H1 (cell line): Measurements from ENCODE around the gene GALNT17. TPM values are rescaled to one million over a fixed set of nuclear protein-coding genes. Genes with fewer than 3 reads are reported as not detected.
"Not testable (repeated sequence)": the region's sequence is repeated elsewhere in the genome, so short reads cannot be mapped to it uniquely, and the experiment has no call there.

Experiments used
- CTCF ChIA-PET: fragments of 300-600 bp; sonication (Branson Sonifier 250); formaldehyde crosslinking; loops from one replicate; lab custom pipeline; 2021; ENCODE audit not compliant: partially characterized antibody; lab: Charles Lee
- POLR2A ChIA-PET: fragments of 300-600 bp; sonication (Branson Sonifier 250); formaldehyde crosslinking; loops from one replicate; lab custom pipeline; 2021; ENCODE audit warnings: inconsistent platforms; ENCODE audit not compliant: partially characterized antibody; lab: Charles Lee
- DNase-seq, 2 experiments: peaks; one replicate each; pipeline versions ENCODE4 v3.0.0 to v3.0.0-alpha.2; 2010 to 2022; ENCODE audit warnings: low spot score in 2 of 2, low read depth in 1 of 2, mixed read lengths in 1 of 2
- FAIRE-seq: peaks from 2 replicates; lab custom pipeline; 2011; peaks lifted over from hg19 to GRCh38; lab: Jason Lieb, UNC
- H2AFZ ChIP-seq: 2 replicates; pipeline ENCODE4 v1.8.1; 2012; ENCODE audit warnings: low read length, inconsistent platforms
- H2AK5ac ChIP-seq: 2 replicates; pipeline ENCODE4 v1.6.1; 2013; ENCODE audit warnings: low read depth, low read length
- H2BK120ac ChIP-seq: replicated peaks from 2 replicates; pipeline ENCODE3; 2013; ENCODE audit warnings: low read depth, low read length, inconsistent platforms
- H2BK12ac ChIP-seq: 2 replicates; pipeline ENCODE4 v1.6.1; 2013; ENCODE audit warnings: low read depth, low read length
- H2BK15ac ChIP-seq: 2 replicates; pipeline ENCODE4 v1.6.1; 2013; ENCODE audit warnings: low read length
- H2BK20ac ChIP-seq: 2 replicates; pipeline ENCODE4 v1.6.1; 2013; ENCODE audit warnings: low read length
- H2BK5ac ChIP-seq: 2 replicates; pipeline ENCODE4 v1.6.1; 2013; ENCODE audit warnings: low read depth, low read length
- H3K14ac ChIP-seq: 2 replicates; pipeline ENCODE4 v1.6.1; 2013; ENCODE audit warnings: inconsistent platforms; ENCODE audit not compliant: insufficient read length
- H3K18ac ChIP-seq: 2 replicates; pipeline ENCODE4 v1.6.1; 2013; ENCODE audit warnings: low read length; ENCODE audit errors: extremely low read depth
- H3K23ac ChIP-seq: 2 replicates; pipeline ENCODE4 v1.6.1; 2013; ENCODE audit warnings: inconsistent platforms; ENCODE audit not compliant: insufficient read length
- H3K23me2 ChIP-seq: 2 replicates; pipeline ENCODE4 v1.6.1; 2013; ENCODE audit warnings: low read depth, low read length
- H3K27ac ChIP-seq: 2 replicates; pipeline ENCODE4 v1.6.1; 2011; ENCODE audit warnings: low read depth, low read length, inconsistent platforms
- H3K27me3 ChIP-seq, 4 experiments: replicated peaks in 1 of 4; 1 replicate in 1 of 4; 2 replicates in 3 of 4; pipeline versions ENCODE4 v1.6.1 to v1.8.1; 2011 to 2013; ENCODE audit warnings: low read length in 3 of 4, mild to moderate bottlenecking in 3 of 4, inconsistent platforms in 2 of 4, mixed read lengths in 2 of 4, moderate library complexity in 1 of 4; ENCODE audit not compliant: control insufficient read depth in 3 of 4, insufficient read depth in 3 of 4; ENCODE audit errors: extremely low read depth in 1 of 4
- H3K36me3 ChIP-seq, 4 experiments: 2 replicates each; pipeline versions ENCODE4 v1.6.1 to v1.8.1; 2011 to 2013; ENCODE audit warnings: mild to moderate bottlenecking in 4 of 4, low read length in 3 of 4, moderate library complexity in 2 of 4, control low read depth in 1 of 4, inconsistent platforms in 1 of 4; ENCODE audit not compliant: insufficient read depth in 4 of 4, control insufficient read depth in 2 of 4
- H3K4ac ChIP-seq: replicated peaks from 2 replicates; pipeline ENCODE3; 2013; ENCODE audit warnings: low read length, low read depth, mixed read lengths, inconsistent platforms; ENCODE audit not compliant: insufficient read length
- H3K4me1 ChIP-seq, 4 experiments: replicated peaks in 1 of 4; 1 replicate in 1 of 4; 2 replicates in 3 of 4; pipeline versions ENCODE4 v1.6.1 to v1.8.1; 2011 to 2013; ENCODE audit warnings: low read length in 3 of 4, inconsistent platforms in 2 of 4, mixed read lengths in 1 of 4; ENCODE audit not compliant: insufficient read depth in 4 of 4, control insufficient read depth in 3 of 4
- H3K4me2 ChIP-seq, 2 experiments: 2 replicates each; pipeline versions ENCODE4 v1.6.1 to v1.8.1; 2011 to 2013; ENCODE audit warnings: low read depth in 2 of 2, low read length in 2 of 2, control low read depth in 1 of 2, inconsistent platforms in 1 of 2, mild to moderate bottlenecking in 1 of 2; ENCODE audit not compliant: insufficient read depth in 1 of 2
- H3K4me3 ChIP-seq, 4 experiments: fragments of 200-600, 300-600 bp in 1 of 4; sonication (generic), shearing (Covaris generic), sonication (Bioruptor Twin) in 1 of 4; 2 replicates each; pipeline versions ENCODE4 v1.5.1 to v1.8.1; 2011 to 2016; ENCODE audit warnings: low read length in 4 of 4, low read depth in 3 of 4, control low read depth in 2 of 4, inconsistent platforms in 2 of 4, mild to moderate bottlenecking in 2 of 4, mixed read lengths in 1 of 4, moderate library complexity in 1 of 4; ENCODE audit not compliant: insufficient read depth in 2 of 4; ENCODE audit errors: extremely low read depth in 1 of 4
- H3K56ac ChIP-seq: replicated peaks from 2 replicates; pipeline ENCODE3; 2013; ENCODE audit warnings: low read depth, mild to moderate bottlenecking, mixed read lengths, low read length, inconsistent platforms; ENCODE audit not compliant: insufficient read length
- H3K79me1 ChIP-seq: 2 replicates; pipeline ENCODE4 v1.6.1; 2013; ENCODE audit warnings: low read depth, low read length, control low read depth
- H3K79me2 ChIP-seq, 2 experiments: 2 replicates each; pipeline versions ENCODE4 v1.6.1 to v1.8.1; 2012 to 2013; ENCODE audit warnings: low read length in 2 of 2, mild to moderate bottlenecking in 2 of 2, inconsistent platforms in 1 of 2; ENCODE audit not compliant: insufficient read depth in 2 of 2, control insufficient read depth in 1 of 2
- H3K9ac ChIP-seq, 4 experiments: replicated peaks in 1 of 4; 1 replicate in 1 of 4; 2 replicates in 3 of 4; pipeline versions ENCODE4 v1.6.1 to v1.8.1; 2011 to 2013; ENCODE audit warnings: low read depth in 3 of 4, low read length in 3 of 4, control low read depth in 2 of 4, mild to moderate bottlenecking in 2 of 4, moderate library complexity in 2 of 4, inconsistent platforms in 1 of 4; ENCODE audit errors: extremely low read depth in 1 of 4
- H3K9me3 ChIP-seq, 2 experiments: 2 replicates each; pipeline versions ENCODE4 v1.6.1 to v1.8.1; 2012 to 2013; ENCODE audit warnings: mild to moderate bottlenecking in 2 of 2, moderate library complexity in 2 of 2, control low read depth in 1 of 2, inconsistent platforms in 1 of 2, low read depth in 1 of 2, low read length in 1 of 2, mixed read lengths in 1 of 2; ENCODE audit not compliant: insufficient read depth in 2 of 2
- H4K20me1 ChIP-seq, 2 experiments: replicated peaks in 1 of 2; 2 replicates each; pipeline versions ENCODE3 to v1.8.1; 2011 to 2013; ENCODE audit warnings: inconsistent platforms in 2 of 2, low read length in 2 of 2, mild to moderate bottlenecking in 1 of 2; ENCODE audit not compliant: insufficient read depth in 2 of 2, control insufficient read depth in 1 of 2
- H4K5ac ChIP-seq: 2 replicates; pipeline ENCODE4 v1.6.1; 2013; ENCODE audit warnings: low read length, low read depth, mixed read lengths, inconsistent platforms; ENCODE audit not compliant: insufficient read length
- H4K8ac ChIP-seq: 2 replicates; pipeline ENCODE4 v1.8.0; 2013; ENCODE audit warnings: mild to moderate bottlenecking, moderate library complexity, low read length, inconsistent platforms; ENCODE audit not compliant: insufficient read depth; ENCODE audit errors: extremely low read depth
- H4K91ac ChIP-seq: replicated peaks from 2 replicates; pipeline ENCODE3; 2013; ENCODE audit warnings: low read length, mixed read lengths, inconsistent platforms; ENCODE audit not compliant: insufficient read length
- WGBS, 2 experiments: shearing (Covaris generic) in 1 of 2; methylation state at CpG; one replicate each; pipeline versions ENCODE4 v1.1.6 to v1.1.7; 2013 to 2015; ENCODE audit warnings: low lambda C conversion rate in 2 of 2, mixed read lengths in 2 of 2, inconsistent platforms in 1 of 2, low coverage in 1 of 2, missing lambda C conversion rate in 1 of 2; ENCODE audit not compliant: insufficient replicate concordance in 2 of 2, insufficient coverage in 1 of 2, insufficient read length in 1 of 2; ENCODE audit errors: extremely low coverage in 1 of 2, missing lambda C conversion rate in 1 of 2; 5-methylcytosine and 5-hydroxymethylcytosine counted together
- polyA plus RNA-seq, 7 experiments: library from polyadenylated mRNA; depleted of rRNA in 3 of 7; stranded (reverse) in 5 of 7; unstranded in 2 of 7; fragments of >200 nt in 5 of 7; fragments of 200-250 nt in 2 of 7; gene quantifications; 1 replicate in 5 of 7; 2 replicates in 1 of 7; 4 replicates in 1 of 7; pipeline versions ENCODE4 v1.2.1 to v1.2.3, GENCODE V29; 2011 to 2013; ENCODE audit warnings: missing spikeins in 2 of 7, mixed read lengths in 2 of 7
- total RNA-seq: library from RNA; stranded (reverse); fragmentation: NEBNext Ultra II Directional; extraction: Animal tissue kit (Norgen Biotek cat#: 25700); gene quantifications from 2 replicates; pipeline ENCODE4 v1.2.1, GENCODE V29; 2021

GALNT17 gene
- total and polyA plus RNA-seq, 2 of the 8 experiments (the other 6 are each of a cell fraction or from before 2014, with no cell fraction given) = 37.7 to 47.0 TPM

DNA sequence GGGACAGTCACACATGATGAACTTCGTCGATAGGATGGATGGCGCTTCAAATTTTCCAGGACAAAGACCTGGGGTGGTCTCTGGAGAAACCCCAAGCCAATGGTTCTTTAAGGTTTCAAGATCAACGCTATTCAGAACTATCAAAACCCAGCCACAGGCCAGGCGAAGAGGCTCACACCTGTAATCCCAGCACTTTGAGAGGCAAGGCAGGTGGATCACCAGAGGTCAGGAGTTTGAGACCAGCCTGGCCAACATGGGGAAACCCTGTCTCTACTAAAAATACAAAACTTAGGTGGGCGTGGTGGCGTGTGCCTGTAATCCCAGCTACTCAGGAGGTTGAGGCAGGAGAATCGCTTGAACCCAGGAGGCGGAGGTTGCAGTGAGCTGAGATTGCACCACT lies 511.1 kb downstream of the GALNT17 start:
- H4K91ac ChIP-seq, POLR2A ChIA-PET, H3K14ac ChIP-seq, H3K9ac ChIP-seq, H4K20me1 ChIP-seq, H3K23ac ChIP-seq, H2BK20ac ChIP-seq, FAIRE-seq, H3K27ac ChIP-seq, H3K27me3 ChIP-seq, H2AFZ ChIP-seq, H3K4me2 ChIP-seq, H2AK5ac ChIP-seq, H2BK5ac ChIP-seq, H3K56ac ChIP-seq, H3K4me3 ChIP-seq, H2BK12ac ChIP-seq, H3K23me2 ChIP-seq, DNase-seq, H2BK15ac ChIP-seq, H3K18ac ChIP-seq, H3K4ac ChIP-seq, H3K79me1 ChIP-seq, H3K79me2 ChIP-seq, H3K4me1 ChIP-seq, H3K36me3 ChIP-seq, H4K5ac ChIP-seq, H2BK120ac ChIP-seq, H3K9me3 ChIP-seq, H4K8ac ChIP-seq: not testable (repeated sequence)
- WGBS, 2 experiments = 91% methylated on average over 9 of the region's 9 CpGs; no CpG with 5 or more reads in 1 of the 2 experiments
- CTCF ChIA-PET = interaction anchor here (1.2 kb wide), 1 partner anchor 109 kb away, joined by 4 read pairs; no protein-coding TSS in a partner anchor
